Stimulated activated CD8-positive, alpha-beta memory T cell treated with anti-CD3 and anti-CD28 coated beads, Interleukin-15, amount 100 ng/mL, for 48 hours (primary cell): ENCODE results near the gene CCDC97.
"Not testable (repeated sequence)": the region's sequence is repeated elsewhere in the genome, so short reads cannot be mapped to it uniquely, and the experiment has no call there.

Experiments used
- DNase-seq, 2 donors: peaks; one replicate each; pipeline ENCODE4 v3.0.0-alpha.2; 2020; ENCODE audit warnings: low read depth in 2 of 2

The CCDC97 gene

DNA sequence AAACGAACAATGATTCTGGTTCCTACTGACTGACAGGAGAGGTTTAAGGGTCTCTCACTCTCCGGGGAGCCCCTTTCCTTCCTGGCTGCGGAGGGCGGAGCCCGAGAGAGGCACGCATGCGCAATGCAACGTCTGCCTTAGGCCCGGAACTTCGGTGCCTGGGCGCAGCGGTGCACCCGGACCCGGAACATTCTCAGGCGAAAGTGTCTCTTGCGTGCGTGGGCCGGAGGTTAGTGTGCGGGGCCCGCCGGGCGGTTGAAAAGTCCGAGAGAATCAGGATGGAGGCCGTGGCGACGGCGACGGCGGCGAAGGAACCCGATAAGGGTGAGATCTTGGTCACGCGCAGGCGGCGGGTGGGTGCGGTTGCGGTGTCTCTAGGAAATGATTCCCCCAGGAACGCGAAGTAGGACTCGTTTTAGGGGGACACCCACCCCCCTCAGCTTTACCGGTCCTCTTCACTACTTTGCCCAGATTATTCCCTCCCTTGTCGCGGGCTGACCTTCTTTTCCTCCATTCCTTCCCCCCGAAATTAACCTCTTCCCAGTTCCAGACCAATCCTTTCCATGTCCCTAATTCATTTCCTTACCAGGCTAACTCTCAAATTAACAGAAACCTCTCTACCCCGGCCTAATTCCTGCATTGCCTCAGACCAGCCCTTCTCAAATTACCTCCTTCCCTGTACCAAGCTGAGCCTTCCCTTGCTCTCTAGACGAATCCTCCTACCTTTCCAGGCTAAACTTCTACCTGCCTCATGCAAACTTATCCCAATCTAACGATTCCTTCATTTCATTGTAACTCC lies at the start of gene CCDC97:
Gene CCDC97 (plus strand): TSS at position 140 of the 799 bp plus-strand sequence. CDS start 139 bp downstream, at position 279.
- DNase-seq, result peak; percentile 80 to 82

- no peak for DNase-seq
These were observed 48.3 kb upstream of the CCDC97 start for GRCh38 chr19:41261474-41262190.

GRCh38 chr19:41263042-41263849 lies 46.7 kb upstream of the CCDC97 start:
- peak; percentile 65 to 80 for DNase-seq

GRCh38 chr19:41263850-41264580 lies 46.0 kb upstream of the CCDC97 start, which contains the start of gene HNRNPUL1:
Gene HNRNPUL1 (plus strand): TSS chr19:41264372. CDS start chr19:41264504, 132 bp downstream.
- DNase-seq, result peak; percentile 95 to 96

- DNase-seq, result peak; percentile 48 to 57
These were observed 45.2 kb upstream of the CCDC97 start for GRCh38 chr19:41264581-41265394.

DNA sequence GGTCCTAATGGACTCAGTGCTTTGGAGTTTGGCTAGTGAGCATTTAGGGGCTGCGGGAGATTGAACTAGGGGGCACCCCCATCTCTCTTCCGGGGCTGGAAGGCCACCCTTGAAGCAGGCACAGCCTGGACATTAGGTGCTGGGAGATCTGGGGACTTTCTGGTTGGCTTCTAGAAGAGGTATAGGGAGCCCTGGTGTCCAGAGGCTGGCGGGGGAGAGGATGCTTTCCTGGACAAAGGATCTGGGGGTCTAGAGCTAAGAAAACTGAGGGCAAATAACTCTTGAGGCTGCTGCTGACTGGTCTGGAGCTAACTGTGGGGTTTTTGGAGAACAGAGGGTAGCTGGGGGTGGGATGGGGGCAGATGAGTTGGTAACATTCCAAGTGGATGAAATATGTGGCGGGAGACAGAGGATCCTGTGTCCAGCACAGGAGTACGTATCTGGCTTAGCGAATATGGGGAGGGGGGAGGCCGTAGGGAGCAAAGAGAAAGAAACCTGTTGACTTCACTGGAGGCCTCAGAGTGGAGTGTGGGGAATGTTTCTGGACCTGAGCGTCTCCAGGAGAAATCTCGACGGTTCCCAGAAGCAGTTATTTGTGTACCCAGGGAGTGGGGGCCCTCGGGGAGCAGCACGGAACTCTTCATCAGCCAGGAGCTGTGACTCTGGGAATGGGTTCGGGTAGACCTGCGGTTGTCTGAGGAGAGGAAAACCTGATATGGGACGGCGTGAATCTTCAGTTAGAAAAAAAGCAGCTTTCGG lies 44.4 kb upstream of the CCDC97 start:
- no peak for DNase-seq

GRCh38 chr19:41269055-41269454 lies 40.9 kb upstream of the CCDC97 start:
- DNase-seq, result no peak

DNA sequence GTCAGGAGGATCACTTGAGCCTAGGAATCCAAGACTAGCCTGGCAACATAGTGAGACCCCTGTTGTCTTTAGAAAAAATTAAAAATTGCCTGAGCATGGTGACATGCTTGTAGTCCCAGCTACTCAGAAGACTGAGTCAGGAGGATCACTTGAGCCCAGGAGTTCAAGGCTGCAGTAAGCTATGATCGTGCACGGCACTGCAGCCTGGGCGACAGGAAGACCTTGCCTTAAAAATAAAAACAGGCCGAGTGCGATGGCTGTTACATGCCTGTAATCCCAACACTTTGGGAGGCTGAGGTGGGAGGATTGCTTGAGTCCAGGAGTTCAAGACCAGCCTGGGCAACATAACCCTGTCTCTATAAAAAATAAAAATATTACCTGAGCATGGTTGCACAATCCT lies 40.4 kb upstream of the CCDC97 start:
- no peak for DNase-seq

- no peak for DNase-seq
These were observed 36.9 kb upstream of the CCDC97 start for GRCh38 chr19:41273076-41273475.

GRCh38 chr19:41274802-41275201 lies 35.2 kb upstream of the CCDC97 start:
- no peak for DNase-seq

GRCh38 chr19:41276231-41276630 lies 33.7 kb upstream of the CCDC97 start:
- DNase-seq, result no peak

DNA sequence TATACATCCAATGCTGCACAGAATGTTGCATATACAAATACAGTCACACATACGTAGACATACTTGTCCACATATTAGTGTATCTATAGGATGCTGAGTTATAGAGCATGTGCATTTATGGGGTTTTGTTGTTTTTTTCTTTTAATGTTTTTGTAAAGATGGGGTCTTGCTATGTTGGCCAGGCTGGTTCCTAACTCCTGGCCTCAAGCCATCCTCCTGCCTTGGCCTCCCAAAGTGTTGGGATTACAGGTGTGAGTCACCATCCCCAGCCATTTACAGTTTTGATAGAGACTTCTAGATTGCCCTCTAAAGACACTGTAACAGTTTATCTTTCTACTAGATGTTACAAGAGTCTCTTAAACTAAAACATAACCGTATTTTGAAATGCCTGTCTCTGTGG lies 31.5 kb upstream of the CCDC97 start:
- DNase-seq, result no peak

GRCh38 chr19:41288673-41289530 lies 21.1 kb upstream of the CCDC97 start:
- DNase-seq, result no peak

GRCh38 chr19:41289814-41290213 lies 20.2 kb upstream of the CCDC97 start:
- not testable (repeated sequence) for DNase-seq

DNA sequence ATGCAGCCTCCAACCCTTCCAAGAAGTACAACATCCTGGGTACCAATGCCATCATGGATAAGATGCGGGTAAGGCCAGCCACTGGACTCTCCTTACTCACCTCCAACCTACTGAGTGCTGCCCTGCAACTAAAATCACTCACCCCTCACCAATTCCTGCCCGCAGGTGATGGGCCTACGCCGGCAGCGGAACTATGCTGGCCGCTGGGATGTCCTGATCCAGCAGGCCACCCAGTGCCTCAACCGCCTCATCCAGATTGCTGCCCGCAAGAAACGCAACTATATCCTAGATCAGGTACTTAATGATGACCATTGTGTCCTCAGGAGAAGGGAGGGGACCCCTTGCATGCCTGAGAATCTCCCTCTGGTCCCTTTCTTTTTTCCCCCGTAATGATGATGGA lies 15.6 kb upstream of the CCDC97 start:
- no peak for DNase-seq

- no peak for DNase-seq
These were observed 14.5 kb upstream of the CCDC97 start for GRCh38 chr19:41295499-41295898.

- no peak for DNase-seq
These were observed 13.5 kb upstream of the CCDC97 start for GRCh38 chr19:41296433-41296871.

GRCh38 chr19:41297628-41298347 lies 12.2 kb upstream of the CCDC97 start:
- no peak for DNase-seq
